ENCODE measurements around the gene CPN1.
"Not testable (repeated sequence)": the region's sequence is repeated elsewhere in the genome, so short reads cannot be mapped to it uniquely, and the experiment has no call there.

Gene CPN1

DNA sequence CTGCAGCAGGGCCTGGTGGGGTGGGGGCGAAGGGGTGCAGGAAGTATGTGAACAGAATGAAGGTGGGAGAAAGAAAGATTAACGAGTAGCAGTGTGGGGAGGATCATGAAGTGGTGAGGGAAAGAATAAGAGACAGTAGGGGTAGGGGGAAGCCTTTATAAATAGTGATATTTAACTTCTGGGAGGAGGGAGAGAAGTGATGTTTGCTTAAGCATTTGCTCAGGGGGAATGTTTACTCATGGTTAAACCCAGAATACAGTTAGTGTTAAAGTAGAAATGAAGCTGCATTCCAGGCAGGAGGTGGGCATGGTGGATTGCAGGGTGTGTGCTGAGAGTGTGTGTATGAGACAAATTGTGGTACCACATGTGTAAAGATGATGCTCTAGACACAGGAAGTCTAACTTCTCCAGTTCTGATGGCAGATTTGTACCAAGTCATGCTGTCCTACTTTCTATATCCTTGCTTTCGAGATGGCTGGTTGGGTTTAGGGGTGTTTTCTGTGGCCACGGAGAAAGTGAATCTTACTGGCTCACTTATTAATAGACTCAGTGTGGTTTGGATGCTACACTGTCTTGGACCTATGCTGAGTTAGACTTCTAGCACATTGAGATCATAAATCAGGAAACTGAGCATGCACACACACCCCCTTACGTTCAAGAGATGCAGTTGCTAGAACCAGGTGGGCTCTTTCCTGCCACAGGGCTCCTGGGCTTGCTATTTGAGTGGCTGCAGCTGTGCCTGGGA lies 61.4 kb downstream of the CPN1 start:
- Histone ChIP-seq H3K36me3 (ENCODE audit: insufficient read depth, low read length) (no peaks in the 10 kb centered on the region), H3K9me3 (replicated peaks; ENCODE audit: low read length) (no peaks in the 10 kb centered on the region), H3K27me3 (ENCODE audit: control insufficient read depth, insufficient read depth, low read length) (peaks cover 3% of the 10 kb centered on the region), H3K4me2 (ENCODE audit: low read length) (no peak overlapping the region), H3K9ac (ENCODE audit: low read depth, low read length) (no peak overlapping the region), H3K4me1 (ENCODE audit: control insufficient read depth, insufficient read depth, low read length) (no peaks in the 10 kb centered on the region), H3K4me3 (ENCODE audit: low read length) (no peak overlapping the region)

- H3K4me1 ChIP-seq (ENCODE audit: control insufficient read depth, insufficient read depth, low read length) = no peaks in the 10 kb centered on the region
- no peak overlapping the region for H3K9ac ChIP-seq (ENCODE audit: low read depth, low read length)
These were observed 61.9 kb downstream of the CPN1 start for GRCh38 chr10:100019787-100020141.

DNA sequence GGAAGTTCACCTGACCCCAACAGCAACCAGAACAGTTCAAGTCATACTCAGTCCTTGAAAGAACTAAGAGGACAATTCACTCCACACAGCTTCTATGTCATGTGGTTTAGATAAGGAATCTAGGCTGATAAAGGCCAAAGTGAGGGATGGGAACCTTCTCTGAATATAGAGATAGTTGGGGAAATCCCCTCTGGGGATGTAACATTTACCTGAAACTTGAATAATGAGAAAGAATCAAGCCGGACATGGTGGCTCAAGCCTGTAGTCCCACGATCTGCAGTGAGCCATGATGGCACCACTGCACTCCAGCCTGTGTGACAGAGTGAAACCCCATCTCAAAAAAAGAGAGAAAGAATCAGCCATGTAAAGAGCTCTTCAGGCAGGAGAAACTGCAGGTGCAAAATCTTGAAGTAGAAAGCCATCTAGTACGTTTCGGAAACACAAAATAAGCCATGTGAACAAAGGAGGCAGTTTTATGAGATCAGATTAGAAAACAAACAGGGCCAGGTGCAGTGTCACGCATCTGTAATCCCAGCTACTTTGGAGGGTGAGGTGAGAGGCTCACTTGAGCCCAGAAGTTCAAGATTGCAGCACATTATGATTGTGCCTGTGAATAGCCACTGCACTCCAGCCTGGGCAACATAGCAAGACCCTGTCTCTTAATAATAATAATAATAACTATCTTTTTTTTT lies 67.5 kb downstream of the CPN1 start:
- no peaks in the 10 kb centered on the region for H3K9me3 ChIP-seq (replicated peaks; ENCODE audit: low read length)
- H3K4me1 ChIP-seq (ENCODE audit: control insufficient read depth, insufficient read depth, low read length) = no peaks in the 10 kb centered on the region
- no peak overlapping the region for H3K4me2 ChIP-seq (ENCODE audit: low read length)
- no peak overlapping the region for H3K9ac ChIP-seq (ENCODE audit: low read depth, low read length)
- H3K4me3 ChIP-seq (ENCODE audit: low read length) = no peak overlapping the region
- H3K36me3 ChIP-seq (ENCODE audit: insufficient read depth, low read length) = no peaks in the 10 kb centered on the region
- H3K27me3 ChIP-seq (ENCODE audit: control insufficient read depth, insufficient read depth, low read length) = peaks cover 3% of the 10 kb centered on the region

More at GRCh38 chr10:100019787-100020141, 61.9 kb downstream of the CPN1 start:
- H3K4me3 ChIP-seq (ENCODE audit: low read length) = no peak overlapping the region
- no peak overlapping the region for H3K4me2 ChIP-seq (ENCODE audit: low read length)
- no peaks in the 10 kb centered on the region for H3K36me3 ChIP-seq (ENCODE audit: insufficient read depth, low read length)
- H3K27me3 ChIP-seq (ENCODE audit: control insufficient read depth, insufficient read depth, low read length) = peaks cover 3% of the 10 kb centered on the region
- H3K9me3 ChIP-seq (replicated peaks; ENCODE audit: low read length) = no peaks in the 10 kb centered on the region

- H3K4me2 ChIP-seq (ENCODE audit: low read length) = no peak overlapping the region
- H3K4me1 ChIP-seq (ENCODE audit: control insufficient read depth, insufficient read depth, low read length) = no peaks in the 10 kb centered on the region
- H3K27me3 ChIP-seq (ENCODE audit: control insufficient read depth, insufficient read depth, low read length) = no peaks in the 10 kb centered on the region
- H3K36me3 ChIP-seq (ENCODE audit: insufficient read depth, low read length) = no peaks in the 10 kb centered on the region
- H3K9ac ChIP-seq (ENCODE audit: low read depth, low read length) = no peak overlapping the region
- no peak overlapping the region for H3K4me3 ChIP-seq (ENCODE audit: low read length)
- no peaks in the 10 kb centered on the region for H3K9me3 ChIP-seq (replicated peaks; ENCODE audit: low read length)
These were observed 68.0 kb downstream of the CPN1 start for GRCh38 chr10:100013621-100014020.

GRCh38 chr10:100011906-100012305 lies 69.8 kb downstream of the CPN1 start:
- not testable (repeated sequence) for H3K9me3 ChIP-seq (replicated peaks; ENCODE audit: low read length); H3K36me3 ChIP-seq (ENCODE audit: insufficient read depth, low read length); H3K4me3 ChIP-seq (ENCODE audit: low read length); H3K4me2 ChIP-seq (ENCODE audit: low read length); H3K27me3 ChIP-seq (ENCODE audit: control insufficient read depth, insufficient read depth, low read length); H3K9ac ChIP-seq (ENCODE audit: low read depth, low read length)
- H3K4me1 ChIP-seq (ENCODE audit: control insufficient read depth, insufficient read depth, low read length) = peaks cover 11% of the 10 kb centered on the region

DNA sequence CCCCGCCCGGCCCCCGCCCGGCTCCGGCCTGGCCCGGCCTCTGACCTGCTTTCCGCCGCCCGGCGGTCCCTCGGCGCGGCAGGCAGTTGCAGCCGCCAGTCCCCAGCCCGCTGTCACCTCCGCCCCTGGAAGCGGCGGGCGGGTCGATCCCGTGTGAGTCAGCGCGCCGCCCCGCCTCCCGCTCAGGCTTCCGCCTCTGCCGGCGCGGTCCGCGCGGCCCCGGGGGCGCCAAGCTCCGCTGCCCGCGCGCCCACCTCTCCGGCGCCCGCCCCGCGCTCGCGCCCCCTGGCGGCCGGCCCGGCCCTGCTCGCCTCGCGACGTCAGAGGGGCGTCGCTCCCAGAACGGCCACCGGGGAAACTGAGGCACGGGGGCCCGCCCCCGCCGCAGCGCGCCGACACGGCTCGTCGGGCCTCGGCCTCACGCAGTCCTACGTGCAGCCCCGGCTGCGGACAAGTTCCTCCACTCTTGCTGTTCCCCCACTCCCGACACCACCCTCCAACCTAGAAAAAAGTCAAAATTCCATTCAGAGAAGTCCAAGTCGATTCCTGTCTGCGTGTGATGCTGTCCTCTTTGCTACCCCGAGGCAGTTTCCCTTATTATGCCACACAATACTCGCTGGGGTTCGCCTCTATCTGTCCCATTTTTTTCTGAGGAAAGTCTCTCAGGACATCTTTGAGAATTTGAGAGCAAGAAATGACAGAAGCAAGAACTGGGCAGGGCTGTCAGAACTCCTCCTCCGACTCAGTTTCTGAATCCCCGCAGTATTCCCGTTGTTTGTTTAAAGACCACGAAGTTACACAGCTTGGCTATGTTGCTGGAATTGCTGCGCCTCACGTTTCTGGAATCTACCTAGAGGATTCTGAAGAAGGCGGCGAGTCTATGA lies 71.6 kb downstream of the CPN1 start, which contains the start of gene DNMBP:
DNMBP (minus strand) TSS at position 155 of the 884 bp plus-strand sequence. CDS start 37,823 bp downstream, outside the sequence.
- peak within 1 kb of the TSS; percentile 95 for H3K9ac ChIP-seq (ENCODE audit: low read depth, low read length)
- H3K4me3 ChIP-seq (ENCODE audit: low read length) = peak within 1 kb of the TSS; percentile 92

GRCh38 chr10:100009283-100009792 lies 72.3 kb downstream of the CPN1 start:
- H3K9ac ChIP-seq (ENCODE audit: low read depth, low read length) = peak overlapping the region; percentile 95
- no peaks in the 10 kb centered on the region for H3K9me3 ChIP-seq (replicated peaks; ENCODE audit: low read length)
- H3K4me1 ChIP-seq (ENCODE audit: control insufficient read depth, insufficient read depth, low read length) = peaks cover 35% of the 10 kb centered on the region
- no peaks in the 10 kb centered on the region for H3K27me3 ChIP-seq (ENCODE audit: control insufficient read depth, insufficient read depth, low read length)
- peaks cover 5% of the 10 kb centered on the region for H3K36me3 ChIP-seq (ENCODE audit: insufficient read depth, low read length)
- peak overlapping the region; percentile 92 for H3K4me3 ChIP-seq (ENCODE audit: low read length)
- peak overlapping the region; percentile 80 for H3K4me2 ChIP-seq (ENCODE audit: low read length)

More for the DNA sequence above, 71.6 kb downstream of the CPN1 start, which contains the start of gene DNMBP:
- peaks cover 5% of the 10 kb centered on the region for H3K36me3 ChIP-seq (ENCODE audit: insufficient read depth, low read length)
- no peaks in the 10 kb centered on the region for H3K27me3 ChIP-seq (ENCODE audit: control insufficient read depth, insufficient read depth, low read length)
- no peaks in the 10 kb centered on the region for H3K9me3 ChIP-seq (replicated peaks; ENCODE audit: low read length)
- peak within 1 kb of the TSS; percentile 80 for H3K4me2 ChIP-seq (ENCODE audit: low read length)
- peaks cover 28% of the 10 kb centered on the region for H3K4me1 ChIP-seq (ENCODE audit: control insufficient read depth, insufficient read depth, low read length)

GRCh38 chr10:100008708-100009282 lies 72.9 kb downstream of the CPN1 start:
- peak overlapping the region; percentile 80 for H3K4me2 ChIP-seq (ENCODE audit: low read length)
- H3K4me1 ChIP-seq (ENCODE audit: control insufficient read depth, insufficient read depth, low read length) = peaks cover 37% of the 10 kb centered on the region
- peaks cover 5% of the 10 kb centered on the region for H3K36me3 ChIP-seq (ENCODE audit: insufficient read depth, low read length)
- H3K9me3 ChIP-seq (replicated peaks; ENCODE audit: low read length) = no peaks in the 10 kb centered on the region
- H3K9ac ChIP-seq (ENCODE audit: low read depth, low read length) = peak overlapping the region; percentile 95
- peak overlapping the region; percentile 92 for H3K4me3 ChIP-seq (ENCODE audit: low read length)
- H3K27me3 ChIP-seq (ENCODE audit: control insufficient read depth, insufficient read depth, low read length) = no peaks in the 10 kb centered on the region

DNA sequence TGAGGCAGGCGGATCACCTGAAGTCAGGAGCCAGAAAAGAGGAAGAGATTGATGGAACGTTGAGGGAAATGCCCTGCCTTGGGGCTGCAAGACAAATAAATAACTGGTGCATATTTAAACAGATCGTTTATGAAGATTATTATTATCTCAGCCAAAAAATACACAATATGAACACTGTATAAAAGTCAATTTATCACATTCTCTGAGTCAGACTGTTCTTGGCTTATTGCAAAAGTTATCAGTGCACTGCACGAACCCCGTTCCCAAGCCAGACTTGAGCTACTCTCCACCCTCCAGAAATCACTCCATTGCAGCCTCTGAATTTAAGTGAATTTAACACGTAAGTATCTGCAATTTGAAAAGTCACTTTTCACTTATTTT lies 73.5 kb downstream of the CPN1 start:
- Histone ChIP-seq H3K4me2 (ENCODE audit: low read length) (peak overlapping the region; percentile 80), H3K9me3 (replicated peaks; ENCODE audit: low read length) (no peaks in the 10 kb centered on the region), H3K27me3 (ENCODE audit: control insufficient read depth, insufficient read depth, low read length) (no peaks in the 10 kb centered on the region), H3K9ac (ENCODE audit: low read depth, low read length) (peak overlapping the region; percentile 95), H3K36me3 (ENCODE audit: insufficient read depth, low read length) (peaks cover 5% of the 10 kb centered on the region), H3K4me3 (ENCODE audit: low read length) (peak overlapping the region; percentile 92), H3K4me1 (ENCODE audit: control insufficient read depth, insufficient read depth, low read length) (peaks cover 40% of the 10 kb centered on the region)

DNA sequence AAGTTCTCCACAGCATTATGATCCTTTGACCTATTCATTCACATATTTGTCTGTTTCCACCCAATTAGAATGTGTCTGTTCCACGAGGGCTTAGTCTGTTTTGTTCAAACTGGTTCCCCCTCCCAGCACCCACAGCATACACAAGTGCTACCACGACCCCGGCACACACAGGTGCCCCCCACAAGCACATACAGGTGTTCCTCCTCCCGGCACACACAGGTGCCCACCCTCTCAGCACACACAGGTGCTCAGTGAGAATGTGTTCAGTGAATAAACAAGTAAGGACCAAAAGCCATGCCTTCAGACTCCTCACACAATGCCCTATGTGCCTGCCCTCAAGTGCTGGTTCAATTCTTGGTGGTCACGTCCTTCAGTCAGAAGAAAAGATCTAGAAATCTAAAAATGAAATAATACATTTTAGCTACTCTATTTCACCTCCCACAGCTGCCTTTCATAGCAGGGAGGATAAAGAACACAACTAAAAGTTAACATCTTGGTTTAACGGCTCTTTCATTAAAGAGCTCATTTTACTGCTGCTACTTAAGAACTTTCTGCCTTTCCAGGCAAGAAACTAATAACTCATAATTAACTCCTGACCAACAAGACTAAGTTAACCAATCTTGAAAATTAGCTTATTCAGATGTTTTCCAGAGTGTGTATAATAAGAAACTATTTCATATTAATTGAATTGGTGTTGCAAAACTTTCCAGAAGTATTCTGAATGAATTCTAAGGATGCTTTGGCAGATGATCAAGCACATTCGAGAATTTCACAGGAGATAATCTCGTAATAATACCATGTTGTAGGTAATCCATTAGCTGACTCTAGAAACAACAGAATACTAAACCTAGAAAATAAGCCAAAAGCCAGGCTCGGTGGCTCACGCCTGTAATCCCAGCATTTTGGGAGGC lies 74.2 kb downstream of the CPN1 start:
- Histone ChIP-seq H3K4me2 (ENCODE audit: low read length) (peak overlapping the region; percentile 80), H3K27me3 (ENCODE audit: control insufficient read depth, insufficient read depth, low read length) (no peaks in the 10 kb centered on the region), H3K4me1 (ENCODE audit: control insufficient read depth, insufficient read depth, low read length) (peaks cover 40% of the 10 kb centered on the region), H3K9me3 (replicated peaks; ENCODE audit: low read length) (no peaks in the 10 kb centered on the region), H3K9ac (ENCODE audit: low read depth, low read length) (peak overlapping the region; percentile 95), H3K4me3 (ENCODE audit: low read length) (peak overlapping the region; percentile 92), H3K36me3 (ENCODE audit: insufficient read depth, low read length) (peaks cover 7% of the 10 kb centered on the region)
